ENCODE results near the gene VAV1.

Gene VAV1, protein sequence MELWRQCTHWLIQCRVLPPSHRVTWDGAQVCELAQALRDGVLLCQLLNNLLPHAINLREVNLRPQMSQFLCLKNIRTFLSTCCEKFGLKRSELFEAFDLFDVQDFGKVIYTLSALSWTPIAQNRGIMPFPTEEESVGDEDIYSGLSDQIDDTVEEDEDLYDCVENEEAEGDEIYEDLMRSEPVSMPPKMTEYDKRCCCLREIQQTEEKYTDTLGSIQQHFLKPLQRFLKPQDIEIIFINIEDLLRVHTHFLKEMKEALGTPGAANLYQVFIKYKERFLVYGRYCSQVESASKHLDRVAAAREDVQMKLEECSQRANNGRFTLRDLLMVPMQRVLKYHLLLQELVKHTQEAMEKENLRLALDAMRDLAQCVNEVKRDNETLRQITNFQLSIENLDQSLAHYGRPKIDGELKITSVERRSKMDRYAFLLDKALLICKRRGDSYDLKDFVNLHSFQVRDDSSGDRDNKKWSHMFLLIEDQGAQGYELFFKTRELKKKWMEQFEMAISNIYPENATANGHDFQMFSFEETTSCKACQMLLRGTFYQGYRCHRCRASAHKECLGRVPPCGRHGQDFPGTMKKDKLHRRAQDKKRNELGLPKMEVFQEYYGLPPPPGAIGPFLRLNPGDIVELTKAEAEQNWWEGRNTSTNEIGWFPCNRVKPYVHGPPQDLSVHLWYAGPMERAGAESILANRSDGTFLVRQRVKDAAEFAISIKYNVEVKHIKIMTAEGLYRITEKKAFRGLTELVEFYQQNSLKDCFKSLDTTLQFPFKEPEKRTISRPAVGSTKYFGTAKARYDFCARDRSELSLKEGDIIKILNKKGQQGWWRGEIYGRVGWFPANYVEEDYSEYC

DNA sequence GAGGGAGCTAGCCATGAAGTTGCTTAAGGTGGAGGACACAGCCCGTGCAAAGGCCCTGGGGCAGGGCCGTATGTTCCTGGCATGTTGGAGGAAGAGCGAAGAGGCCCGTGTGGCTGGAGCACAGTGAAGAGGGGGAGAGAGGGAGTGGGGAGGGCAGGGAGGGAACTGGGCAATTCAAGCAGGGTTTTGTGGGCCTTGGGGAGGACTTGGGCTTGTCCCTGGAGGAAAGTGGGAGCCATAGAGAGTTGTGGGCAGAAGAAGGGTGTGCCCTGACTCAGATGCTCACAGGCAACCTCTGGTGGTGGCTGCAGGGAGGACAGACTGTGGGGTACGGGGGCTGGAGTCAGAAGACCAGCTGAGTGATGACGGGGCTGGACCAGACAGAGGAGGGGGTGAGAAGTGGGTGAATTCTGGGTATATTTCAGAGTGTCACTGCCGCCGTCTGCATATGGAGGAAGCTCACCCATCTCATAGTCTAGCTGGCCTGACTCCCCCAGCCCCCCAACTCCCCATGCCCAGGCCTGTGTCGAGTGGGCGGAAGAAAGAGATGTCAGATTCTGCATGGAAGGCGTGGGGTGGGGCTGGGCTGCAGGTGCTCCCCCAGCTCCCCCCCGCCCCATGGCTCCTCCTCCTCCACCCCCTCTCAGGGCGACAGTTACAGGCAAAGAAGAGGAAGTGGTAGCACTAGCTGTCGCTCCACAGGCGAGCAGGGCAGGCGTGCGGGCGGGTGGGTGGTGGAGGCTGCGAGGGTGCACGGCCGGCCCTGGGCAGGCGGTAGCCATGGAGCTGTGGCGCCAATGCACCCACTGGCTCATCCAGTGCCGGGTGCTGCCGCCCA is at the start of gene VAV1:
VAV1 (plus strand) TSS at position 681 of the 838 bp plus-strand sequence; CDS start at position 781, 100 bp downstream.
- DNase-seq: no peak

DNA sequence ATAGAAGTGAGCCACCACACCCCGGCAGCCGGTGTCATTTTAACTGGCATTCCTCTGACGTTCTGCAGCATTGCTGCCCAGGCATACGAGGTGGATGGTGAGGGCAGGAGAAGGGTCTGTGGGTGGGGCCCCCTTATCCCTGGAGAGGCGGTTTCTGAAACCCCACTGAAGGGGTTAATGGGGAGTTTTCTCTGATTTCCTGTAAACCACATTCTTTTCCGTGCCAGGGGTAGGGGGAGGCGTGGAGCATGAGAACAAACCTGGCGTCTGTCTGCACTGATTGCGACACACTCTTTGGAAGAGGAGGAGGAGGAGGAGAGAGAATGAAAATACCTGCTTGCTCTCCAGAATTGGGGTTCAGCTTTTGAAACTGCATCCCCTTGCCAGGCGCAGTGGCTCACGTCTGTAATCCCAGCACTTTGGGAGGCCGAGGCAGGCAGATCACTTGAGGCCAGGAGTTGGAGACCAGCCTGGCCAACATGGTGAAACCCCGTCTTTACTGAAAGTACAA is 49.3 kb upstream of the VAV1 start:
- DNase-seq: no peak

- no peak for DNase-seq
Observed at GRCh38 chr19:6723738-6724137, 48.8 kb upstream of the VAV1 start.

DNA sequence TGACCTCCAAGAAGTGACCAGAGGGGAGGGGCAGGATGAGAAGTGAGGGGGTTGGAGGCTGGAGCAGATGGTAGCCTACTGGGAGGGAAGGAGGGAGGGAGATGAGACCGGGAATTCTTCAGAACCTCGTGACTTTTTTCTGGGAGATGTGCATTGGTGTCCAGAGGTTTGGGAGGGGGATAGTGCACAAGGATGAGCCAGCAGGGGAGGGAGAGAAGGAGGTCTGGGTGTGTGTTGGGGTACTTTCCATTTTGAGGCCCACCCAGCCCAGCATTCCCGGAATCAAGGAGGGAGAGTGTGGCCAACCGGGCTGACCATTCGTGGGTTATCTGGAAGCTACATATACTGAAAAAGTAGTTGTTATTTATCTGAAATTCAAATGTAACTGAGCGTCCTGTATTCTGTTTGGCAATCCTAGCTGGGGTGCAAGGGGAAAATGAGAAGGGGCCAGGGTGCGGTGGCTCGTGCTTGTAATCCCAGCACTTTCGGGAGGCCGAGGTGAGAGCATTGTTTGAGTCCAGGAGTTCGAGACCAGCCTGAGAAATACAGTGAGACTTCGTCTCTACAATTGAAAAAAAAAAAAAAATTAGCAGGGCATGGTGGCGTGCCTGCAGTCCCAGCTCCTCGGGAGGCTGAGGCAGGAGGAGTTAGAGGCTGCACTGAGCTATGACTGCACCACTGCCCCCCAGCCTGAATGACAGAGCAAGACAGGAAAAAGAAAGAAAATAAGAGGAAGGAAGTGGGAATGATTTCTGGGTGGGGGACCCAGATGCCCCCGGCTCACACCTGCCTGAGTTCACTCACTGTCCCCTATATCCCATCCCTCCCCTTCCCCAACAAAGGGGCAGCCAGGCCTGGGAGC is 47.6 kb upstream of the VAV1 start:
- no peak for DNase-seq

- DNase-seq: no peak
Observed at GRCh38 chr19:6725513-6726231, 46.8 kb upstream of the VAV1 start.

DNA sequence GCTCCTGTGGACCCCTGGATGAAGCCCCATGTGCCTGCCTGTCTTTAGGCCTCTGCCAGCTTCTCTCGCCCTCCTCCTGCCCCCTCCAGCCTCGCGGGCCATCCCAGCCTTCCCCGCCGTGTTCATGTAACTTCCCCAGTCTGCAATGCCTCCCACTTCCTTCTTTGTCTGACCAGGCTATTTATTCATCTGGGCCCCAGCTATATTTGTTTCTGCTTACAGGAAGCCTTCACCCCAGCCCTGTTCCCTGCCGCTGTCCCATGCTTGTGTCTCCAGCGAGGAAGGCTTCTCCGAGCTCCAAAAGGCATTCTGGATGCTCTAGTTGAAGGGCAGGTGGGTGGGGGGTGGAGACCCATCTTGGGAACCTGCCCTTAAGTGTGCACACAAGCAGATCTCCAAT is 44.2 kb upstream of the VAV1 start:
- no peak for DNase-seq

- no peak for DNase-seq
Observed at GRCh38 chr19:6729573-6730152, 42.8 kb upstream of the VAV1 start.

- DNase-seq: no peak
Observed at GRCh38 chr19:6730153-6730804, 42.2 kb upstream of the VAV1 start.

DNA sequence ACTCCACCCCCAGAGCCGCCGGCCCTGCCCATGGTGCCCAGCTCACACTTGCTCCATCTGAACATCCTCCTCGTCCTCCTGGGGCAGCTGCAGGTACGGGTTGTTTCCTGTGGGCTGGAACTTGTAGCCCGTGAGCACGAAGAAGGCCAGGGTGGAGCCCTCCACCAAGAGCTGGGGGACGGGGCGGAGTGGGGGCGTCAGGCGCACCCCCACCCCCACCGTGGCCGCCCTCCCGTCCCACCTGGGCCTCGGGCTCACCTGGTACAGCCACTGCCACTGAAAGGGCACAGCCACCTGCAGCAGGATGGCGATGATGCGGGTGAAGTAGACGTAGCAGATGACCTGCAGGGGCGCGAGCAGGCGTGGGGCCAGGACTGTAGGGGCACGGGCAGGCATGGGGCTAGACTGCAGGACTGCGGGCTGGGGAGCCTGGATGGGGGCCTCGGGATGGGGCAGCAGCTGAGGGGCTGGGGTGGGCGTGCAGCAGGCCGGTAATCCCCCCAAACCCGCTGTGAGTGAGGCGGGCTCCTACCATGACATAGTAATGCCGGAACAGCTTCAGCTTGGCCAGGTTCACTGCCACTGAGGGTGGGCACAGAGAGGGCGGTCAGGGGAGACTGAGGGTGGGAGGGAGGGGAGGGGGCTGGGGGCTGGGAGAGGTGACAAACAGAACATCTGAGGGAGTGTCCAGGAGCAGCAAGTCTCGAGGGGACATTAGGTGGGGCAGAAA is 41.4 kb upstream of the VAV1 start:
- DNase-seq: no peak

DNA sequence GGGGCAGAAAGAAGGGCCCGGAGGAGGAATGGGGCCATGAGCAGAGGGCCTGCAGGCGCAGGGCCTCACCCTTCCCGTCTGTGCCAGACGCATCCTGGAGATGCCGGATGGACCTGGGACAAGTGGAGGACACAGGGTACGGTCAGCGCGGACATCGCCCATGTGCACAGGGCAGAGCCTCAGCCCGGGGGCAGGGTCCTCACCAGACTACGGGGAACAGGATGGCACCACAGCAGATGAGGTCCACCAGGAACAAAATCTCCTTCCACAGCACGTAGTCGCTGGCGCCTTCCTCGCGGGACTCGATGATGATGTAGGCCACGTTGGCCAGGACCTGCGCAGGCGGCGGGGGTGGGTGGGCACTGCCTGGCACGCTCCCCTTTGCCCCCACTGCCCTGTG is 40.7 kb upstream of the VAV1 start:
- no peak for DNase-seq

DNA sequence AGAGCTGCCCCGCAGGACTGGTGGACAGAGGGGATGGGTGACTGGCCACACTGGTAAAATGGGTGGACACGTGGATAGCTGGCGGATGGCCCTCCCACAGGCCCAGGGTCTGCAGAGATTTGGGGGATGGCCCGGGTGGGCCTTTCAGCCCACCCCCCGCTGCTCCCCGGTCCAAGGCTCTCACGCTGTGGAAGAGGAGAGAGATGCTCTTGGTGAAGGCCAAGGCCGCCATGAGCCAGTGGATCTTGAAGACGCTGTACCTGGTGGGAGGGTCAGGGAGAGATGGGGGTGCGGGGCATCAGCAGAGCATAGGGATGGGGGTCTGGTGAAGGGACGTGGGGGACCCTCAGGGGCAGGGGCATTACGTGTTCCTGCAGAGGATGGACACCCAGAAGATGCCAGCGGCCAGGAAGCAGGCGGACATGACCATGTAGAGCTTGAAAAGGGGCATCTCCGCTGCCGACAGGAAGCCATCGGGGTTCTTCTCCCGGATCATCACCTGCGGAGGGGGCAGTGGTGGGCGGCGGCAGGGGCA is 39.6 kb upstream of the VAV1 start:
- DNase-seq: no peak

GRCh38 chr19:6733338-6734095 is 39.0 kb upstream of the VAV1 start:
- DNase-seq: no peak

DNA sequence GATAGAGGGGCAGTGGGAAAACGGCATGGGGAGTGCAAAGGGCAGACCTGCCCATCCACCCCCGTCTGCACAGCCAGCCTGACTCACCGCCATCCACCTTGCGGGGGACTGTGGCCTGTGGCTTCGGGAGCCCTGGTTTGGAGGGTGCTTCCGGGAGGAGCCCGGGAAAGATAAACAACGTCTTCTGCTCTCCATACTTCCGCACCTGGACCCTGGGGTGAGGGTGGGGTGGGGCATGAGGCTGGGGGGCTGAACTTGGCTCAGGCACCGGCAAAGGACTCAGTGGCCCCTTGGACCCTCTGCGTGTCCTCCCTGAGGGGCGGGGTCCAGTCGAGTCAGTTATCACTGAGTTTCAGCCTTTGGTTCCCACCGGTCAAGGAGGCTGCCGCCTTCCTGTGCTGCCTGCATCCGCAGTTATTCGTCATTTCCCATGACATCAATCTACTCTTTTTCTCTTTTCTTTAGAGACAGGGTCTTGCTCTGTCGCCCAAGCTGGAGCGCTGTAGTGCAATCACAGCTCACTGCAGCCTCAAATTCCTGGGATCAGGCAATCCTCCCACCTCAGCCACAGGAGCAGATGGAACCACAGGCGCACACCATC is 38.3 kb upstream of the VAV1 start:
- no peak for DNase-seq

- DNase-seq: no peak
Observed at GRCh38 chr19:6735181-6735911, 37.2 kb upstream of the VAV1 start.

DNA sequence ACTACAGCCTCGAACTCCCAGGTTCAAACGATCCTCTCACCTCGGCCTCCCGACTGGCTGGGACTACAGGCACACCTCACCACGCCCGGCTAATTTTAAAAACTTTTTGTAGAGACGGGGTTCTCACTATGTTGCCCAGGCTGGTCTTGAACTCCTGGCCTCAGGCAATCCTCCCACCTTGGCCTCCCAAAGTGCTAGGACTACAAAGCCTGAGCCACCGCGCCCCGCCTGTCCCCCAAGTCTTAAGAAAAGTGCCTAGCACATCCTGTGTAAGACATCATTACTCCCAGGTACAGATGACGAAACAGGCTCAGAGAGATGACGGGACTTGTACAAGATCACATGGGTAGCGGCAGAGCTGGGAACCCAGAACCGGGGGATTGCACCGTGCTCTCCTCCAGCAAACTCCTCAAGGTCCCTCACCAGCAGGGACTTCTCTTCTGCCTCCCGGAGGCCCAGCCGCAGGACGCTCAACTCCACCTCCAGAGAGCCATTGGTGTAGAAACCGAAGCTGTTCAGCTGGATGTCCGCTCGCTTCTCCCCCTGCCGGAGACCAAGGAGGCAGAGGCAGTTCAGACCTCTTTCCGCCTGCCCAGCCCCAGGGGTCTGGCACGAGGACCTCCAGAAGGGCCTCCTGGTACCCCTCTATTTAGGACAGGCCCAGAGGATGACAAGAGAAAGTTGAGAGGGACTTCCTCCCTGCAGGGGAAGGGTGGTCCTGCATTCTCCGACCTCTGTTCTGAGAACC is 36.2 kb upstream of the VAV1 start:
- no peak for DNase-seq

- DNase-seq: no peak
Observed at GRCh38 chr19:6736917-6737283, 35.6 kb upstream of the VAV1 start.
